ENCODE results near the gene HIBCH. TPM values are rescaled to one million over a fixed set of nuclear protein-coding genes. Genes with fewer than 3 reads are reported as not detected.

HIBCH gene
- total RNA-seq, 1 donor from 2014 or later: 38.8 TPM

GRCh38 chr2:190344276-190344827 lies 24.7 kb upstream of the HIBCH start:
- H3K4me1 Mint-ChIP-seq: peaks cover 27% of the 10 kb centered on the region
- Histone ChIP-seq H3K4me1 (peaks cover 11% of the 10 kb centered on the region), H3K9ac (no peak overlapping the region), H3K4me2 (peak overlapping the region; percentile 86), H3K4me3 (peak overlapping the region; percentile 61), H3F3A (ENCODE audit: low read depth) (peaks cover 16% of the 10 kb centered on the region), H3K9me3 (ENCODE audit: low read depth) (no peaks in the 10 kb centered on the region), H3K27ac (no peak overlapping the region), H3K36me3 (no peaks in the 10 kb centered on the region), H2AFZ (replicated peaks) (peak overlapping the region; percentile 90), H3K27me3 (peaks cover 42% of the 10 kb centered on the region), H4K20me1 (ENCODE audit: low read depth) (peaks cover 3% of the 10 kb centered on the region), H3K79me2 (ENCODE audit: low read depth) (no peaks in the 10 kb centered on the region)
- no peaks in the 10 kb centered on the region for H3K36me3 Mint-ChIP-seq
- DNase-seq (ENCODE audit: low spot score): no peak
- TF ChIP-seq EZH2 (IDR thresholded peaks at IDR 0.05) (no peak), CTCF (IDR thresholded peaks at IDR 0.05) (peak; percentile 35)
- H3K27me3 Mint-ChIP-seq (ENCODE audit: insufficient read depth, low read depth): peaks cover 3% of the 10 kb centered on the region
- no peaks in the 10 kb centered on the region for H3K9me3 Mint-ChIP-seq
- H3K27ac Mint-ChIP-seq: peak overlapping the region; percentile 66
- peak overlapping the region; percentile 91 for H3K4me3 Mint-ChIP-seq

- no peaks in the 10 kb centered on the region for H3K9me3 ChIP-seq (ENCODE audit: low read depth)
- peak within 1 kb of the TSS; percentile 90 for H2AFZ ChIP-seq (replicated peaks)
- Mint-ChIP-seq H3K27me3 (ENCODE audit: insufficient read depth, low read depth) (peaks cover 3% of the 10 kb centered on the region), H3K4me1 (peaks cover 27% of the 10 kb centered on the region), H3K27ac (peak within 1 kb of the TSS; percentile 66), H3K9me3 (no peaks in the 10 kb centered on the region), H3K36me3 (no peaks in the 10 kb centered on the region), H3K4me3 (peak within 1 kb of the TSS; percentile 91)
- TF ChIP-seq EZH2 (IDR thresholded peaks at IDR 0.05) (peak; percentile 50), CTCF (IDR thresholded peaks at IDR 0.05) (no peak)
- H3K27ac ChIP-seq: no peak within 1 kb of the TSS
- H3F3A ChIP-seq (ENCODE audit: low read depth): peaks cover 16% of the 10 kb centered on the region
- peaks cover 42% of the 10 kb centered on the region for H3K27me3 ChIP-seq
- H4K20me1 ChIP-seq (ENCODE audit: low read depth): peaks cover 3% of the 10 kb centered on the region
- peak; percentile 77 for DNase-seq (ENCODE audit: low spot score)
- H3K9ac ChIP-seq: no peak within 1 kb of the TSS
- no peaks in the 10 kb centered on the region for H3K36me3 ChIP-seq
- peaks cover 11% of the 10 kb centered on the region for H3K4me1 ChIP-seq
- no peaks in the 10 kb centered on the region for H3K79me2 ChIP-seq (ENCODE audit: low read depth)
- H3K4me3 ChIP-seq: peak within 1 kb of the TSS; percentile 61
- peak within 1 kb of the TSS; percentile 86 for H3K4me2 ChIP-seq
These were observed 24.1 kb upstream of the HIBCH start, which contains the start of gene INPP1 for GRCh38 chr2:190343536-190344275. INPP1 (plus strand) TSS chr2:190343589; CDS start chr2:190360103, 16,514 bp downstream.

GRCh38 chr2:190343089-190343535 lies 23.5 kb upstream of the HIBCH start:
- no peaks in the 10 kb centered on the region for H3K9me3 ChIP-seq (ENCODE audit: low read depth)
- peak overlapping the region; percentile 61 for H3K4me3 ChIP-seq
- peak overlapping the region; percentile 86 for H3K4me3 Mint-ChIP-seq
- peaks cover 16% of the 10 kb centered on the region for H3F3A ChIP-seq (ENCODE audit: low read depth)
- no peak overlapping the region for H3K9ac ChIP-seq
- H3K27me3 ChIP-seq: peaks cover 42% of the 10 kb centered on the region
- H3K4me2 ChIP-seq: peak overlapping the region; percentile 86
- peaks cover 11% of the 10 kb centered on the region for H3K4me1 ChIP-seq
- no peak for DNase-seq (ENCODE audit: low spot score)
- H3K27ac Mint-ChIP-seq: peak overlapping the region; percentile 46
- no peaks in the 10 kb centered on the region for H3K36me3 Mint-ChIP-seq
- peaks cover 27% of the 10 kb centered on the region for H3K4me1 Mint-ChIP-seq
- TF ChIP-seq EZH2 (IDR thresholded peaks at IDR 0.05) (no peak), EZH2phosphoT487 (IDR thresholded peaks at IDR 0.05) (no peak), CTCF (IDR thresholded peaks at IDR 0.05) (no peak)
- no peaks in the 10 kb centered on the region for H3K79me2 ChIP-seq (ENCODE audit: low read depth)
- H3K36me3 ChIP-seq: no peaks in the 10 kb centered on the region
- H3K9me3 Mint-ChIP-seq: no peaks in the 10 kb centered on the region
- H2AFZ ChIP-seq (replicated peaks): peak overlapping the region; percentile 90
- H4K20me1 ChIP-seq (ENCODE audit: low read depth): peaks cover 3% of the 10 kb centered on the region
- peaks cover 3% of the 10 kb centered on the region for H3K27me3 Mint-ChIP-seq (ENCODE audit: insufficient read depth, low read depth)
- no peak overlapping the region for H3K27ac ChIP-seq
